Naive thymus-derived CD8-positive, alpha-beta T cell (primary cell): ENCODE measurements around the gene SLC22A31. TPM values are rescaled to one million over a fixed set of nuclear protein-coding genes. Genes with fewer than 3 reads are reported as not detected.
A peak's percentile ranks its signal among the peaks of the same experiment; 100 is the strongest.

Experiments
- ATAC-seq, 2 donors: fragments of 150-1000 bp; cut with Tn5 transposase in 1 of 2; sonication (Bioruptor Pico), chemical (Tn5 transposase) in 1 of 2; 1 replicate in 1 of 2; 2 replicates in 1 of 2; pipeline ENCODE4 v1.10.0; 2021; ENCODE audit warnings: mild to moderate bottlenecking in 2 of 2, moderate library complexity in 2 of 2
- POLR2A ChIA-PET: fragments of 350-600 bp; sonication (Branson Sonifier 250); formaldehyde crosslinking; loops from one replicate; lab custom pipeline; 2021; ENCODE audit warnings: antibody characterized with exemption; lab: Charles Lee
- DNase-seq, 10 donors: peaks; one replicate each; pipeline versions ENCODE4 v3.0.0 to v3.0.0-alpha.2; 2020 to 2022
- H3K27ac Mint-ChIP-seq, 10 donors: one replicate each; pipeline ENCODE4 v1.8.0; 2020 to 2022; ENCODE audit warnings: mild to moderate bottlenecking in 10 of 10, mixed read lengths in 10 of 10, moderate library complexity in 4 of 10, inconsistent platforms in 1 of 10
- H3K27me3 Mint-ChIP-seq, 5 donors: one replicate each; pipeline ENCODE4 v1.8.0; 2021 to 2022; ENCODE audit warnings: mixed read lengths in 5 of 5
- H3K36me3 Mint-ChIP-seq, 3 donors: one replicate each; pipeline ENCODE4 v1.8.0; 2020 to 2022; ENCODE audit warnings: mixed read lengths in 3 of 3, mild to moderate bottlenecking in 2 of 3, inconsistent platforms in 1 of 3
- H3K4me1 Mint-ChIP-seq, 4 donors: one replicate each; pipeline ENCODE4 v1.8.0; 2021 to 2022; ENCODE audit warnings: mixed read lengths in 4 of 4
- H3K4me3 Mint-ChIP-seq, 10 donors: one replicate each; pipeline ENCODE4 v1.8.0; 2020 to 2022; ENCODE audit warnings: mild to moderate bottlenecking in 10 of 10, mixed read lengths in 10 of 10, moderate library complexity in 6 of 10, inconsistent platforms in 1 of 10
- H3K9me3 Mint-ChIP-seq, 9 donors: one replicate each; pipeline ENCODE4 v1.8.0; 2020 to 2022; ENCODE audit warnings: mixed read lengths in 9 of 9, mild to moderate bottlenecking in 3 of 9, inconsistent platforms in 1 of 9, moderate library complexity in 1 of 9
- polyA plus RNA-seq, 3 donors: library from polyadenylated mRNA; unstranded; fragments of 300-500 nt; fragmentation: Illumina TruSeq; gene quantifications; one replicate each; pipeline ENCODE4 v1.2.3, GENCODE V29; 2021
- total RNA-seq, 8 experiments: library from RNA in 2 of 8; stranded (reverse) in 2 of 8; gene quantifications; one replicate each; pipeline ENCODE4 v1.2.3 and lab custom pipeline; 2021 to 2026

Gene SLC22A31
- total and polyA plus RNA-seq, 5 experiments from 2014 or later: not detected

DNA sequence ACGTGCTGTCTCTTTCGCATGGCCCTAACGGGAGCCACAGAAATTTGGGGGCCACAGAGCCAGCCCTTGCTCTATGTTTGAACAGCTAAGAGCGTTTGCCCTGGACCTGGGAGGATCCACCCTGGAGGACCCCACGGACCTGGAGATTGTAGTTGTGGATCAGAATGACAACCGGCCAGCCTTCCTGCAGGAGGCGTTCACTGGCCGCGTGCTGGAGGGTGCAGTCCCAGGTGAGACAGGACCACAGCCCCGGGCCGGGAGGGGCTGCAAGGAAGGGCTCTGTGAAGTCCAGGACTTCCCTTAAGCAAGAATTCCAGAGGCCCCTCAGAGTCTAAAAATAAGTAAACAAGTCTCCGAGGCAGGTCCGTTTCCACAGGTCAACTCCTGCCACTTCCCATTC, 16.9 kb downstream of the SLC22A31 start:
- H3K4me1 Mint-ChIP-seq: peaks cover 4 to 12% (median 7%) of the 10 kb centered on the region in 4 donors
- no peaks in the 10 kb centered on the region for H3K36me3 Mint-ChIP-seq
- H3K27ac Mint-ChIP-seq: no peak overlapping the region
- DNase-seq: no peak
- no peak for ATAC-seq
- no peaks in the 10 kb centered on the region for H3K9me3 Mint-ChIP-seq
- no peak overlapping the region for H3K4me3 Mint-ChIP-seq
- no peaks in the 10 kb centered on the region for H3K27me3 Mint-ChIP-seq
- POLR2A ChIA-PET: no interaction called here

- H3K27me3 Mint-ChIP-seq: no peaks in the 10 kb centered on the region
- DNase-seq: no peak
Measured at GRCh38 chr16:89179656-89180315, 20.6 kb downstream of the SLC22A31 start.

DNA sequence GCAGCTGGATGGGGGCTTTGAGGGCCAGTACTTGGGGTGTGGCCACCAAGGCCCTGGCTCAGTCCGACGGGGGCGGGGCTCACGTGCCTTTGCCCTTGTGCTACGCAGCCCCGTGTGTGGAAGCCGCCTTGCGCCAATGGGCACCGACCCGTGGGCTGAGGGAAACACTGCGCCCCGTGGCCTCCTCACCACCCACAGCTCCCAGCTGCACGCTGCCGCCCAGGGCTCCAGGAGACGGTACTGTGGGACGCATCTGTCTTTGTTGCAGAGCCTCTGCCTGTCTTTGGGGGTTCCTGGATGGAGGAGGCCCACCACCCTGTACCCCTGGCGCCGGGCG, 21.2 kb downstream of the SLC22A31 start:
- Mint-ChIP-seq H3K9me3 (no peaks in the 10 kb centered on the region), H3K27me3 (no peaks in the 10 kb centered on the region), H3K36me3 (no peaks in the 10 kb centered on the region), H3K4me3 (no peak overlapping the region), H3K4me1 (peaks cover 2 to 13% (median 6%) of the 10 kb centered on the region in 4 donors), H3K27ac (no peak overlapping the region)
- no peak for ATAC-seq
- DNase-seq: no peak
- POLR2A ChIA-PET: no interaction called here

More at GRCh38 chr16:89179656-89180315, 20.6 kb downstream of the SLC22A31 start:
- POLR2A ChIA-PET: interaction anchor here (0.5 kb wide), 1 partner anchor 321 kb away, joined by 4 read pairs; no protein-coding TSS in a partner anchor
- Mint-ChIP-seq H3K4me3 (no peak overlapping the region), H3K9me3 (no peaks in the 10 kb centered on the region), H3K36me3 (no peaks in the 10 kb centered on the region), H3K4me1 (peaks cover 2 to 13% (median 6%) of the 10 kb centered on the region in 4 donors), H3K27ac (no peak overlapping the region)
- no peak for ATAC-seq

- H3K36me3 Mint-ChIP-seq: no peaks in the 10 kb centered on the region
- no peaks in the 10 kb centered on the region for H3K9me3 Mint-ChIP-seq
- POLR2A ChIA-PET: no interaction called here
- H3K4me1 Mint-ChIP-seq: peaks cover 2 to 13% (median 6%) of the 10 kb centered on the region in 4 donors
- H3K27ac Mint-ChIP-seq: no peak overlapping the region
- no peaks in the 10 kb centered on the region for H3K27me3 Mint-ChIP-seq
- ATAC-seq (no peak), DNase-seq (no peak)
- no peak overlapping the region for H3K4me3 Mint-ChIP-seq
Measured at GRCh38 chr16:89178453-89179147, 21.7 kb downstream of the SLC22A31 start.

- POLR2A ChIA-PET: no interaction called here
- Mint-ChIP-seq H3K4me3 (no peak overlapping the region), H3K9me3 (no peaks in the 10 kb centered on the region)
Measured at GRCh38 chr16:89177501-89177900, 22.8 kb downstream of the SLC22A31 start.

DNA sequence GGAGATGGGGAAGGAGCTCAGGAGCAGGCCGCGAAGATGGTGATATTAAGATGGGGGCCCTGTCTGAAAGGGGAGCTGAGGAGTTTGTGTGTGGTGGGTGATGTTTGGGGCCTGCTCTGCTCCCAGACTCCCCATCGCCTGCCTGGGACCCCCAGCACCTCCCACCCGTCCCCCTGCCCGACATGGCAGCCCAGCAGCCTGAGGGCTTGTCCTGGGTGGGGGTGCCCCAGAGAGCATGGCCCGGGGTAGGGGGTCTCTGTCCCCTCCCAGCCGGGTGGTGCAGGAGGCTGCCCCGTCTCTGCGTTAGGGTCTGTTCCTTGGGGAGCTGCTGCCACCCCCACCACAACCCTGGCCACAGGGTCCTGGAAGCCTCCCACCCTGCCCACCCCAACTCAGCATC, 23.6 kb downstream of the SLC22A31 start:
- H3K4me3 Mint-ChIP-seq: no peak overlapping the region
- H3K4me1 Mint-ChIP-seq: peaks cover 0 to 6% (median 4%) of the 10 kb centered on the region in 4 donors
- no peaks in the 10 kb centered on the region for H3K36me3 Mint-ChIP-seq
- DNase-seq (no peak), ATAC-seq (no peak)
- no peak overlapping the region for H3K27ac Mint-ChIP-seq
- no peaks in the 10 kb centered on the region for H3K27me3 Mint-ChIP-seq
- POLR2A ChIA-PET: interaction anchor here (0.6 to 0.7 kb wide), 2 partner anchors 12 to 83 kb away, joined by 3 to 4 read pairs; partner anchors contain the start of gene ACSF3
- no peaks in the 10 kb centered on the region for H3K9me3 Mint-ChIP-seq

More at GRCh38 chr16:89177501-89177900, 22.8 kb downstream of the SLC22A31 start:
- ATAC-seq (no peak), DNase-seq (no peak)
- H3K36me3 Mint-ChIP-seq: no peaks in the 10 kb centered on the region
- no peaks in the 10 kb centered on the region for H3K27me3 Mint-ChIP-seq
- H3K4me1 Mint-ChIP-seq: peaks cover 1 to 10% (median 6%) of the 10 kb centered on the region in 4 donors
- H3K27ac Mint-ChIP-seq: no peak overlapping the region

DNA sequence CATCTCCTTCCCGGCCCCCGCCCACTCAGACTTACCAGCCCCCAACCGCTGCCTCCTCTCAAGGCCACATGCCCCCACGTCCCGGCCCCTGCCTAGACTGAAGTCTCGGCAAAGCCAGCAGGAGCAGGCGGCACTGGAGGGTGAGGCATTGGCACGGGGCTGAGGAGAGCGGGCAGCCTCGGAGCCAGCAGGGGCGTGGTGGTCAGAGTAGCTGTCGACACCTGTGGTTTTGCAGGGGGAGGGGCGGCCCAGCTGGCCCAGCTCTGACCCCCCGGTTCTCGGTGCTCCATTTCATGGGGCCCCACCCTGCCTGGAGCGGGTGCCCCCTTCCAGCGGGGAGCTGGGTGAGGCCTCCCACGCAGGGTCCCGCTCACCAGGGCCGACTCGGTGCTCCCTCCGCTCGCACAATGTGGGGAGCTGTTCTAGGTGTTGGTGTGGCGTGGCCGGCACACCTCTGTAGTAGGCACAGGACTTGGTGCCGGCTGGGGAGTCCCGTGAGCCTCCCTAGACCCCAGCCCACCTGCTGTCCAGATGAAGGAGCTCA, 24.1 kb downstream of the SLC22A31 start:
- H3K27ac Mint-ChIP-seq: no peak overlapping the region
- DNase-seq (no peak), ATAC-seq (no peak)
- no peak overlapping the region for H3K4me3 Mint-ChIP-seq
- H3K4me1 Mint-ChIP-seq: peaks cover 0 to 2% (median 1%) of the 10 kb centered on the region in 4 donors
- H3K27me3 Mint-ChIP-seq: no peaks in the 10 kb centered on the region
- H3K9me3 Mint-ChIP-seq: no peaks in the 10 kb centered on the region
- H3K36me3 Mint-ChIP-seq: no peaks in the 10 kb centered on the region
- POLR2A ChIA-PET: interaction anchor here (0.6 to 0.7 kb wide), 2 partner anchors 11 to 83 kb away, joined by 3 to 4 read pairs; partner anchors contain the start of gene ACSF3

GRCh38 chr16:89175280-89176146, 24.8 kb downstream of the SLC22A31 start:
- no peak overlapping the region for H3K4me3 Mint-ChIP-seq
- no peaks in the 10 kb centered on the region for H3K36me3 Mint-ChIP-seq
- H3K9me3 Mint-ChIP-seq: no peaks in the 10 kb centered on the region
- no peak overlapping the region for H3K27ac Mint-ChIP-seq
- no peak for DNase-seq
- H3K27me3 Mint-ChIP-seq: no peaks in the 10 kb centered on the region
- ATAC-seq: no peak
- POLR2A ChIA-PET: no interaction called here
- peaks cover 6% of the 10 kb centered on the region in 4 donors for H3K4me1 Mint-ChIP-seq

DNA sequence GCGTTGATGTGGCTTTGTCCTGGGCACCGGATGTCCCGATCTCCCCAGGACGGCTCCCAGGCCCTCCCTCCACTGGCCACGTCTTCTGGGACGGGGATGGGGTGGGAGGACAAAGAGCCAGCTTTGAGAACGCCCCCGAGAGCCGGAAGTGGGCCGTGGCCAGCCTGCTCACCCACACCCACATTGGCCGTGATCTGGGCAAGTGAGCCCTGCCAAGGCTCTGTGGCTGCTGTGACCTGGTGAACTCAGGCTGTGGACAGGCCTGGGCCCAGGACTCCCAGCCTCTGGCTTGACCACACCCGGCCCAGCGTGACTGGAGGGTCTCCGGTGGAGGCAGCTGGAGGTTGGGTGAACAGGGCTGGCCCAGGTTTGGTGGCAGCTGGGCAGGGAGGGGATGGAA, 25.5 kb downstream of the SLC22A31 start:
- no peaks in the 10 kb centered on the region for H3K36me3 Mint-ChIP-seq

DNA sequence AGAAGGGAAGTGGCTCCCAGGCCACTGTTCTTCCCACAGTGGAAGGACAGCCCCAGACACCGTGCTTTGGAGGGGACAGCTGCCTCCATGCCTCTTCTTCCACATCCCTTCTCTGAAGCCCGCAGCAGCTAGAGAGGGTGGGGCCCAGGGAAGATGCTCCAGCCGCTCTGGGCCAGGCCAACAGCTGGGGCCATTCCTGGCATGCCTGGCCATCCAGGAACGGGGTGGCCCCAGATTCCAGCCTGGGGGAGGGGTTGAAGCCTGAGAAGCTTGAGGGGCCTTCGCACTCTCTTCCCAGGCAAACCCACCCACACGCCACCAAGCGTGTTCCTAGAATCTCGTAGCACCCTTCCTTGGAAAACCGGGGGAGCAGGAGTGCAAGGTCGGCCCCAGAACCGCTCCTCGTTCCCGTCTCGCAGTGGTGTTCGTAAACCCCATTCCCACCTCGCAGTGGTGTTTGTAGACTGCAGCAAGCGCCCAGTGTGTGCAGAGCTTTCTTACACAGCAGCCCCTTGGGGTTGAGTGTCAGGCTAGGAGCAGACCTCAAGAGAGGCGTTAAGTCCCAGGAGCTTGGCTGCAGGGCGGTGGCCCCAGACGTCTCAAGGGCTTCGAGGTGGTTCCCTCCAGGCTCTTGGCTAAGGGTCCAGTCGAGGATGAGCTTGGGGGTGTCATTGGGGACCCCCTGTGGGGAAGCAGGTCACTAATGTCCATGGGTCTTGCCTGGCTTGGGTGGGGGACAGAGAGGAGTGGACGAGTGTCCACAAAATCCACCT, 26.1 kb downstream of the SLC22A31 start:
- H3K4me1 Mint-ChIP-seq: peaks cover 6 to 10% (median 9%) of the 10 kb centered on the region in 4 donors
- POLR2A ChIA-PET: interaction anchor here (1.2 kb wide), 1 partner anchor 19 kb away, joined by 5 read pairs; no protein-coding TSS in a partner anchor
- no peak overlapping the region for H3K27ac Mint-ChIP-seq
- H3K9me3 Mint-ChIP-seq: no peaks in the 10 kb centered on the region
- no peak overlapping the region for H3K4me3 Mint-ChIP-seq
- ATAC-seq: no peak
- DNase-seq: no peak
- no peaks in the 10 kb centered on the region for H3K27me3 Mint-ChIP-seq
- no peaks in the 10 kb centered on the region for H3K36me3 Mint-ChIP-seq

More for the DNA sequence above, 25.5 kb downstream of the SLC22A31 start:
- H3K4me1 Mint-ChIP-seq: peaks cover 6 to 10% (median 9%) of the 10 kb centered on the region in 4 donors
- no peak for DNase-seq
- H3K27ac Mint-ChIP-seq: no peak overlapping the region
- H3K27me3 Mint-ChIP-seq: no peaks in the 10 kb centered on the region
- H3K4me3 Mint-ChIP-seq: no peak overlapping the region
- POLR2A ChIA-PET: no interaction called here
- H3K9me3 Mint-ChIP-seq: no peaks in the 10 kb centered on the region
- no peak for ATAC-seq

DNA sequence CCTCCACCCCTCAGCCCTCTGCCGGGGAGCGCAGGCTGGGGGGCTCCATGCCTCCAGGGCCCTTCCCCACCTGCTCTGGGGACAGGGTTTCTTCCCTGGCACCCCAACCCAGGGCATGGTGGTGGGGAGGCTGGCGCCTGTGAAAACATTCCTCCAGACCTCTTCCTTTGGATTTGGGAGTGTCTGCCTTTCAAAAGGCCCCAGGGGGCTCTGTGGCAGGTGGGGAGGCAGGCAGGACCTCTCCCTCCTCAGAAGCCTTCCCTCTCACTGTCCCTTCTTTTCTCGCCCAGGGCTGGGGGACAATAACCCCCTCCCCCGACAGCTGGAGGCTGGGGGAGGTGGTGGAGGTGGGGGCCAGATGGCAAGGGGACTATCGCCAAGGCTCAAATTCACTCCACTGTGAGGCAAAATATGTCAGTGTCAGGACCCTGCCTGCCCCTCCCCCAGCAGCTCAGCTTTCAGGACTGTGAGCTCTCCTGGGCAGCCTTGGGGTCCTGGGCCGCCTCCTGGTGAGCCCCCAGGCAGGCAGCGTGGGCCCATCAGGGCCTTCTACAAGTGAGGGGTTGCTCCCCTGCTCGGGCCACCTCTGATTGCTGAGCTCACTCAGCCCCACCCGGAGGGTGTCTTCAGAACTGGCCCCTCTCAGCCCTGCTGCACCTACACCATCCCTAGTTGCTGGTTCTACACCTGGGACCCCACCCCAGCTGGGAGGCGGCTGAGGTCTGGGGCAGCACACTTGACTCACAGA, 27.0 kb downstream of the SLC22A31 start:
- no peak for DNase-seq
- Mint-ChIP-seq H3K4me1 (peaks cover 6 to 10% (median 9%) of the 10 kb centered on the region in 4 donors), H3K27ac (peak overlapping the region in 1 of 10 donors; percentile 34), H3K36me3 (no peaks in the 10 kb centered on the region), H3K4me3 (no peak overlapping the region), H3K27me3 (no peaks in the 10 kb centered on the region), H3K9me3 (no peaks in the 10 kb centered on the region)
- no peak for ATAC-seq
- POLR2A ChIA-PET: interaction anchor here (1.0 to 1.2 kb wide), 2 partner anchors 9 to 19 kb away, joined by 3 to 5 read pairs; no protein-coding TSS in a partner anchor
